Upper lobe of left lung (tissue), 6 donors: ENCODE results near the gene BDKRB1. TPM values are rescaled to one million over a fixed set of nuclear protein-coding genes. Genes with fewer than 3 reads are reported as not detected.

Experiments
- ATAC-seq, 2 donors: fragments of 200-7000 bp; cut with Tn5 transposase; one replicate each; pipeline ENCODE4 v1.9.1; 2022; ENCODE audit warnings: mild to moderate bottlenecking in 2 of 2, moderate library complexity in 2 of 2; ENCODE audit not compliant: low FRiP score in 2 of 2
- DNase-seq, 2 donors: peaks; one replicate each; pipeline ENCODE4 v3.0.0-alpha.2; 2019 to 2020
- H3K27ac ChIP-seq, 4 donors: fragments of 200-600 bp; sonication (generic); one replicate each; pipeline ENCODE4 v1.5.1; 2016 to 2019
- H3K27me3 ChIP-seq, 4 donors: fragments of 200-600 bp; sonication (generic); one replicate each; pipeline ENCODE4 v1.5.1; 2017 to 2019
- H3K36me3 ChIP-seq, 4 donors: fragments of 200-600 bp; sonication (generic); one replicate each; pipeline ENCODE4 v1.5.1; 2016 to 2019
- H3K4me1 ChIP-seq, 4 donors: fragments of 200-600 bp; sonication (generic); one replicate each; pipeline ENCODE4 v1.5.1; 2018 to 2019
- H3K4me3 ChIP-seq, 4 donors: fragments of 200-600 bp; sonication (generic); one replicate each; pipeline ENCODE4 v1.5.1; 2017 to 2019; ENCODE audit warnings: mild to moderate bottlenecking in 2 of 4, moderate library complexity in 1 of 4
- H3K9me3 ChIP-seq, 4 donors: fragments of 200-600 bp; sonication (generic); one replicate each; pipeline ENCODE4 v1.5.1; 2018 to 2019
- EP300 ChIP-seq, 4 donors: sonication (generic); formaldehyde crosslinking; IDR thresholded peaks; one replicate each; pipeline ENCODE4 v1.5.1; 2017; ENCODE audit warnings: antibody characterized with exemption in 4 of 4, control low read depth in 2 of 4
- POLR2A ChIP-seq, 4 donors: fragments of 450-650 bp; IDR thresholded peaks; one replicate each; pipeline ENCODE4 v1.5.1; 2016 to 2017; ENCODE audit warnings: antibody characterized with exemption in 4 of 4, mild to moderate bottlenecking in 2 of 4
- POLR2AphosphoS5 ChIP-seq, 2 donors: sonication (generic); formaldehyde crosslinking; IDR thresholded peaks; one replicate each; pipeline ENCODE4 v1.5.1; 2017; ENCODE audit warnings: antibody characterized with exemption in 2 of 2
- WGBS, 2 donors: methylation state at CpG; one replicate each; pipeline ENCODE4 v1.1.5; 2017 to 2018; 5-methylcytosine and 5-hydroxymethylcytosine counted together
- small RNA-seq, 4 donors: library from RNA; depleted of rRNA; stranded (forward); fragments of <200 nt; gene quantifications; one replicate each; pipeline ENCODE3, GENCODE V24; 2016
- total RNA-seq, 6 donors: library from RNA; depleted of rRNA in 4 of 6; stranded (reverse); fragments of >200 nt in 4 of 6; gene quantifications; one replicate each; pipeline versions ENCODE4 v1.1.0 to v1.2.1, GENCODE V29; 2016 to 2021
- TF ChIP-seq, protein P1 (sequence below), 6 experiments: fragments of 450-650 bp in 4 of 6; fragments of 200-600 bp in 2 of 6; sonication (generic) in 2 of 6; IDR thresholded peaks; one replicate each; pipeline ENCODE4 v1.5.1; 2016 to 2019; ENCODE audit warnings: antibody characterized with exemption in 6 of 6
- donor health status: DM: no; HTN: no; CAD: no; lungs with moderate emphysema.
- donor health status: DM: no; HTN: yes; CAD: no; lungs with severe emphysema.

Gene BDKRB1
- total RNA-seq, 6 donors from 2014 or later, result 0.24 to 0.46 (median 0.31) TPM; not detected in 3

DNA sequence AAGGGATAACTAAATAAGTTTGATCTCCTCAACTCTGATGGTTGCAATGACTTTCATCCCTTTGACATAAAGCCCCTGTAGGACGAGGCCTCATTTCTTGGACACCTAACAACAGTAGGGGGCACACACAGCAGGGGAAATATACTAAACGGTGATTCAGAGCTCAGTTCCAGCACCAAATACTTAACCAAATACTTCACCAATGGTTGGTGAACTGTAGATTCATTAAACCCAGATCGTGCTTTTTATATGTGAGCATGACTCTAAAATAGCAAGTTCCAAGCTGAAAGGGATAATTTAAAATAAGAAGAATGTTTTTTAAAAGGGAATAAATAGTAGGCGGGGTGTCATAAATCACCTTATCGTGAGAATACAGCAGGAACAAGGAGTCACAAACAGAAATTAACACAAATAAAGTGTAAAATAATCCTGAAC lies 53.9 kb downstream of the BDKRB1 start:
- Histone ChIP-seq H3K4me3 (no peak overlapping the region), H3K4me1 (no peaks in the 10 kb centered on the region), H3K36me3 (peaks cover 24 to 94% (median 50%) of the 10 kb centered on the region in 4 donors), H3K9me3 (no peaks in the 10 kb centered on the region), H3K27ac (no peak overlapping the region), H3K27me3 (no peaks in the 10 kb centered on the region)
- WGBS, 2 donors, result 64 to 74% methylated on average over 5 of the region's 5 CpGs
- TF ChIP-seq POLR2AphosphoS5 (IDR thresholded peaks at IDR 0.05), result no peak
- no peak for TF ChIP-seq POLR2A (IDR thresholded peaks at IDR 0.05)
- ATAC-seq (no peak), DNase-seq (no peak)

- Histone ChIP-seq H3K36me3 (peaks cover 19 to 94% (median 52%) of the 10 kb centered on the region in 4 donors), H3K9me3 (no peaks in the 10 kb centered on the region), H3K4me1 (no peaks in the 10 kb centered on the region), H3K4me3 (no peak overlapping the region), H3K27ac (no peak overlapping the region), H3K27me3 (no peaks in the 10 kb centered on the region)
- TF ChIP-seq POLR2A (IDR thresholded peaks at IDR 0.05) (no peak), EP300 (IDR thresholded peaks at IDR 0.05) (no peak), POLR2AphosphoS5 (IDR thresholded peaks at IDR 0.05) (no peak)
- TF ChIP-seq, protein P1, sequence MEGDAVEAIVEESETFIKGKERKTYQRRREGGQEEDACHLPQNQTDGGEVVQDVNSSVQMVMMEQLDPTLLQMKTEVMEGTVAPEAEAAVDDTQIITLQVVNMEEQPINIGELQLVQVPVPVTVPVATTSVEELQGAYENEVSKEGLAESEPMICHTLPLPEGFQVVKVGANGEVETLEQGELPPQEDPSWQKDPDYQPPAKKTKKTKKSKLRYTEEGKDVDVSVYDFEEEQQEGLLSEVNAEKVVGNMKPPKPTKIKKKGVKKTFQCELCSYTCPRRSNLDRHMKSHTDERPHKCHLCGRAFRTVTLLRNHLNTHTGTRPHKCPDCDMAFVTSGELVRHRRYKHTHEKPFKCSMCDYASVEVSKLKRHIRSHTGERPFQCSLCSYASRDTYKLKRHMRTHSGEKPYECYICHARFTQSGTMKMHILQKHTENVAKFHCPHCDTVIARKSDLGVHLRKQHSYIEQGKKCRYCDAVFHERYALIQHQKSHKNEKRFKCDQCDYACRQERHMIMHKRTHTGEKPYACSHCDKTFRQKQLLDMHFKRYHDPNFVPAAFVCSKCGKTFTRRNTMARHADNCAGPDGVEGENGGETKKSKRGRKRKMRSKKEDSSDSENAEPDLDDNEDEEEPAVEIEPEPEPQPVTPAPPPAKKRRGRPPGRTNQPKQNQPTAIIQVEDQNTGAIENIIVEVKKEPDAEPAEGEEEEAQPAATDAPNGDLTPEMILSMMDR (IDR thresholded peaks at IDR 0.05), result no peak
- WGBS, 2 donors, result 92 to 94% methylated on average over 6 of the region's 6 CpGs
- ATAC-seq, result no peak
- no peak for DNase-seq
Measured at GRCh38 chr14:96310906-96311305, 54.9 kb downstream of the BDKRB1 start.

Small RNA genes within 50 kb of the gene (small RNA-seq; reads per million reads assigned to genes)
- 0 reads per million in 4 donors for gene CKS1BP1

Other genes starting within 250 kb of the BDKRB1 start
- 10 to 100 TPM; 36.7 to 64.6 (median 59.6) TPM for gene C14orf132, start 216.8 kb upstream of the BDKRB1 start, total RNA-seq
- gene BDKRB2, start 51.4 kb upstream of the BDKRB1 start, total RNA-seq, result 1 to 10 TPM in 4 of 6 donors, under 1 TPM in 1, not detected in 1; 0.78 to 4.0 (median 1.8) TPM
- 10 to 100 TPM; 18.1 to 79.6 (median 20.0) TPM for gene ATG2B, start 107.1 kb downstream of the BDKRB1 start, total RNA-seq
- 10 to 100 TPM in 5 of 6 donors, 1 to 10 TPM in 1; 5.4 to 19.6 (median 14.3) TPM for gene GSKIP, start 107.3 kb downstream of the BDKRB1 start, total RNA-seq
- gene AK7, start 135.9 kb downstream of the BDKRB1 start, total RNA-seq, result 10 to 100 TPM in 3 of 6 donors, 1 to 10 TPM in 3; 3.9 to 44.9 (median 7.6) TPM
- gene PAPOLA, start 246.2 kb downstream of the BDKRB1 start, total RNA-seq, result 100 to 1,000 TPM; 109 to 210 (median 137) TPM